CD4-positive, alpha-beta memory T cell (primary cell): ENCODE results near the gene SOX9. TPM values are rescaled to one million over a fixed set of nuclear protein-coding genes. Genes with fewer than 3 reads are reported as not detected.
"Not testable (repeated sequence)": the region's sequence is repeated elsewhere in the genome, so short reads cannot be mapped to it uniquely, and the experiment has no call there.

Experiments used
- CTCF ChIA-PET: fragments of 350-600 bp; sonication (Branson Sonifier 250); formaldehyde crosslinking; loops from one replicate; lab custom pipeline; 2021; ENCODE audit warnings: inconsistent platforms; ENCODE audit not compliant: partially characterized antibody; lab: Charles Lee
- POLR2A ChIA-PET: fragments of 350-600 bp; sonication (Branson Sonifier 250); formaldehyde crosslinking; loops from one replicate; lab custom pipeline; 2021; ENCODE audit not compliant: partially characterized antibody; lab: Charles Lee
- DNase-seq, 5 donors: peaks; one replicate each; pipeline versions ENCODE4 v3.0.0 to v3.0.0-alpha.2; 2020 to 2022; ENCODE audit warnings: mixed read lengths in 1 of 5
- H3K27ac ChIP-seq: one replicate; pipeline ENCODE4 v1.7.0; 2013; ENCODE audit warnings: low read depth, low read length
- H3K27me3 ChIP-seq: 2 replicates; pipeline ENCODE4 v1.7.0; 2013; ENCODE audit warnings: mild to moderate bottlenecking, low read length, moderate library complexity; ENCODE audit not compliant: insufficient read depth
- H3K36me3 ChIP-seq: 2 replicates; pipeline ENCODE4 v1.7.0; 2013; ENCODE audit warnings: mild to moderate bottlenecking, low read length, moderate library complexity; ENCODE audit not compliant: insufficient read depth
- H3K4me1 ChIP-seq: 2 replicates; pipeline ENCODE4 v1.7.0; 2013; ENCODE audit warnings: mild to moderate bottlenecking, low read length, moderate library complexity; ENCODE audit not compliant: insufficient read depth
- H3K4me3 ChIP-seq, 2 donors: one replicate each; pipeline ENCODE4 v1.7.0; 2013; ENCODE audit warnings: low read length in 2 of 2, mild to moderate bottlenecking in 1 of 2
- H3K9me3 ChIP-seq, 2 donors: one replicate each; pipeline ENCODE4 v1.7.0; 2013; ENCODE audit warnings: low read length in 2 of 2, control low read depth in 1 of 2; ENCODE audit not compliant: control insufficient read depth in 1 of 2
- H3K27ac Mint-ChIP-seq, 7 donors: one replicate each; pipeline ENCODE4 v1.8.0; 2020 to 2021; ENCODE audit warnings: mixed read lengths in 7 of 7, mild to moderate bottlenecking in 6 of 7, inconsistent platforms in 3 of 7, moderate library complexity in 3 of 7
- H3K27me3 Mint-ChIP-seq, 2 donors: one replicate each; pipeline ENCODE4 v1.8.0; 2020 to 2021; ENCODE audit warnings: mixed read lengths in 2 of 2
- H3K36me3 Mint-ChIP-seq, 2 donors: one replicate each; pipeline ENCODE4 v1.8.0; 2020 to 2021; ENCODE audit warnings: mixed read lengths in 2 of 2, inconsistent platforms in 1 of 2, mild to moderate bottlenecking in 1 of 2
- H3K4me1 Mint-ChIP-seq, 4 donors: one replicate each; pipeline ENCODE4 v1.8.0; 2020 to 2021; ENCODE audit warnings: mixed read lengths in 4 of 4, mild to moderate bottlenecking in 1 of 4
- H3K4me3 Mint-ChIP-seq, 8 donors: one replicate each; pipeline ENCODE4 v1.8.0; 2020 to 2021; ENCODE audit warnings: mixed read lengths in 8 of 8, mild to moderate bottlenecking in 7 of 8, moderate library complexity in 6 of 8, inconsistent platforms in 3 of 8
- H3K9me3 Mint-ChIP-seq, 8 donors: one replicate each; pipeline ENCODE4 v1.8.0; 2020 to 2021; ENCODE audit warnings: mixed read lengths in 8 of 8, mild to moderate bottlenecking in 5 of 8, inconsistent platforms in 3 of 8, moderate library complexity in 1 of 8
- intact Hi-C: fragments of 100-400 bp; cut with micrococcal nuclease; formaldehyde crosslinking; loops from one replicate; pipeline ENCODE4 v1.15.1; 2023
- polyA plus RNA-seq, 2 donors: library from polyadenylated mRNA; unstranded; fragments of 300-500 nt; fragmentation: Illumina TruSeq; gene quantifications; one replicate each; pipeline ENCODE4 v1.2.3, GENCODE V29; 2021
- total RNA-seq, 2 experiments: library from RNA; stranded (reverse); gene quantifications; one replicate each; pipeline ENCODE4 v1.2.3, GENCODE V29; 2021

The SOX9 gene
- total and polyA plus RNA-seq, 4 experiments from 2014 or later, result not detected

- Mint-ChIP-seq H3K9me3 (peaks cover 0 to 8% (median 2%) of the 10 kb centered on the region in 8 donors), H3K27me3 (peaks cover 17 to 18% of the 10 kb centered on the region in 2 donors), H3K4me3 (no peak overlapping the region), H3K4me1 (peaks cover 1 to 8% (median 3%) of the 10 kb centered on the region in 4 donors), H3K36me3 (no peaks in the 10 kb centered on the region), H3K27ac (no peak overlapping the region)
- Histone ChIP-seq H3K4me3 (no peak overlapping the region), H3K4me1 (no peaks in the 10 kb centered on the region), H3K36me3 (no peaks in the 10 kb centered on the region), H3K27me3 (no peaks in the 10 kb centered on the region), H3K27ac (no peak overlapping the region), H3K9me3 (no peaks in the 10 kb centered on the region)
- ChIA-PET POLR2A (no interaction called here), CTCF (interaction anchor here (1.1 kb wide), 1 partner anchor 10 kb away, joined by 3 read pairs; the partner anchor contains the start of gene SOX9)
- intact Hi-C loops, result loop anchor here (10.0 kb wide), 1 partner anchor 1176 kb away; no protein-coding TSS in a partner anchor
- DNase-seq, result no peak
These were observed 9.9 kb upstream of the SOX9 start for GRCh38 chr17:72110942-72111318.

- CTCF ChIA-PET, result interaction anchor here (1.1 kb wide), 1 partner anchor 9 kb away, joined by 3 read pairs; the partner anchor contains the start of gene SOX9
- H3K27me3 Mint-ChIP-seq, result peaks cover 20% of the 10 kb centered on the region in 2 donors
These were observed 9.4 kb upstream of the SOX9 start for GRCh38 chr17:72111336-72111923.

GRCh38 chr17:72111926-72112325 is 8.9 kb upstream of the SOX9 start:
- H3K27ac ChIP-seq, POLR2A ChIA-PET, H3K4me1 ChIP-seq, DNase-seq, H3K36me3 ChIP-seq, H3K27me3 ChIP-seq, H3K9me3 Mint-ChIP-seq, H3K4me3 ChIP-seq, H3K4me3 Mint-ChIP-seq, H3K27ac Mint-ChIP-seq, H3K9me3 ChIP-seq, H3K36me3 Mint-ChIP-seq: not testable (repeated sequence)
- peaks cover 20 to 24% of the 10 kb centered on the region in 2 donors for H3K27me3 Mint-ChIP-seq
- peaks cover 4 to 11% (median 8%) of the 10 kb centered on the region in 4 donors for H3K4me1 Mint-ChIP-seq
- CTCF ChIA-PET, result interaction anchor here (1.1 kb wide), 1 partner anchor 9 kb away, joined by 3 read pairs; the partner anchor contains the start of gene SOX9
- intact Hi-C loops, result loop anchor here (10.0 kb wide), 1 partner anchor 1177 kb away; no protein-coding TSS in a partner anchor

More at GRCh38 chr17:72111336-72111923, 9.4 kb upstream of the SOX9 start:
- Mint-ChIP-seq H3K9me3 (peaks cover 0 to 7% (median 1%) of the 10 kb centered on the region in 8 donors), H3K4me3 (no peak overlapping the region), H3K27ac (no peak overlapping the region), H3K4me1 (peaks cover 4 to 8% (median 6%) of the 10 kb centered on the region in 4 donors), H3K36me3 (no peaks in the 10 kb centered on the region)
- POLR2A ChIA-PET, result no interaction called here
- Histone ChIP-seq H3K36me3 (no peaks in the 10 kb centered on the region), H3K9me3 (no peaks in the 10 kb centered on the region), H3K4me1 (no peaks in the 10 kb centered on the region), H3K27me3 (no peaks in the 10 kb centered on the region), H3K27ac (no peak overlapping the region), H3K4me3 (no peak overlapping the region)
- intact Hi-C loops, result loop anchor here (10.0 kb wide), 1 partner anchor 1177 kb away; no protein-coding TSS in a partner anchor
- no peak for DNase-seq

GRCh38 chr17:72113751-72114150 is 7.1 kb upstream of the SOX9 start:
- Mint-ChIP-seq H3K27ac (no peak overlapping the region), H3K36me3 (no peaks in the 10 kb centered on the region), H3K4me1 (peaks cover 8 to 27% (median 10%) of the 10 kb centered on the region in 4 donors), H3K27me3 (peaks cover 31 to 36% of the 10 kb centered on the region in 2 donors), H3K4me3 (no peak overlapping the region), H3K9me3 (peaks cover 0 to 8% (median 2%) of the 10 kb centered on the region in 8 donors)
- ChIA-PET CTCF (no interaction called here), POLR2A (no interaction called here)
- Histone ChIP-seq H3K4me1 (peaks cover 7% of the 10 kb centered on the region), H3K27me3 (peaks cover 17% of the 10 kb centered on the region), H3K36me3 (no peaks in the 10 kb centered on the region), H3K27ac (no peak overlapping the region), H3K9me3 (no peaks in the 10 kb centered on the region), H3K4me3 (no peak overlapping the region)
- no peak for DNase-seq
- intact Hi-C loops, result loop anchor here (10.0 kb wide), 1 partner anchor 1179 kb away; no protein-coding TSS in a partner anchor

GRCh38 chr17:72115781-72116525 is 4.9 kb upstream of the SOX9 start:
- Histone ChIP-seq H3K4me3 (no peak overlapping the region), H3K9me3 (no peaks in the 10 kb centered on the region), H3K27ac (no peak overlapping the region), H3K27me3 (peaks cover 24% of the 10 kb centered on the region), H3K36me3 (no peaks in the 10 kb centered on the region), H3K4me1 (peaks cover 7% of the 10 kb centered on the region)
- CTCF ChIA-PET, result no interaction called here
- no peak for DNase-seq
- intact Hi-C loops, result loop anchor here (5.0 to 10.0 kb wide), 5 partner anchors 109 to 1479 kb away; no protein-coding TSS in a partner anchor
- Mint-ChIP-seq H3K27me3 (peaks cover 36 to 44% of the 10 kb centered on the region in 2 donors), H3K9me3 (peaks cover 0 to 8% (median 0%) of the 10 kb centered on the region in 8 donors), H3K4me3 (peak overlapping the region in 5 of 8 donors; percentile 15 to 54 (median 51)), H3K36me3 (no peaks in the 10 kb centered on the region), H3K27ac (peak overlapping the region in 1 of 7 donors; percentile 35), H3K4me1 (peaks cover 4 to 36% (median 9%) of the 10 kb centered on the region in 4 donors)
- POLR2A ChIA-PET, result no interaction called here

GRCh38 chr17:72116661-72117521 is 3.9 kb upstream of the SOX9 start:
- Histone ChIP-seq H3K9me3 (no peaks in the 10 kb centered on the region), H3K27ac (no peak overlapping the region), H3K27me3 (peaks cover 24% of the 10 kb centered on the region), H3K36me3 (no peaks in the 10 kb centered on the region), H3K4me3 (no peak overlapping the region), H3K4me1 (peaks cover 7% of the 10 kb centered on the region)
- intact Hi-C loops, result loop anchor here (5.0 to 10.0 kb wide), 5 partner anchors 110 to 1480 kb away; no protein-coding TSS in a partner anchor
- H3K27ac Mint-ChIP-seq, result peak overlapping the region in 1 of 7 donors; percentile 35
- peaks cover 37 to 47% of the 10 kb centered on the region in 2 donors for H3K27me3 Mint-ChIP-seq
- H3K4me3 Mint-ChIP-seq, result peak overlapping the region in 6 of 8 donors; percentile 15 to 56 (median 46)
- no peaks in the 10 kb centered on the region for H3K36me3 Mint-ChIP-seq
- ChIA-PET CTCF (no interaction called here), POLR2A (no interaction called here)
- DNase-seq, result no peak
- peaks cover 0 to 9% (median 0%) of the 10 kb centered on the region in 8 donors for H3K9me3 Mint-ChIP-seq
- H3K4me1 Mint-ChIP-seq, result peaks cover 4 to 38% (median 10%) of the 10 kb centered on the region in 4 donors
